HG03558 (cell line): ENCODE measurements around the gene DNAJC3.
"Not testable (repeated sequence)": the region's sequence is repeated elsewhere in the genome, so short reads cannot be mapped to it uniquely, and the experiment has no call there.

ENCODE experiments used
- ATAC-seq: cut with Tn5 transposase; IDR thresholded peaks from one replicate; pipeline ENCODE4 v1.9.1; 2021; ENCODE audit warnings: moderate number of reproducible peaks; ENCODE audit not compliant: unreplicated experiment; ENCODE audit errors: extremely low read depth

The DNAJC3 gene

GRCh38 chr13:95667235-95667634, 9.7 kb upstream of the DNAJC3 start:
- ATAC-seq = not testable (repeated sequence)

DNA sequence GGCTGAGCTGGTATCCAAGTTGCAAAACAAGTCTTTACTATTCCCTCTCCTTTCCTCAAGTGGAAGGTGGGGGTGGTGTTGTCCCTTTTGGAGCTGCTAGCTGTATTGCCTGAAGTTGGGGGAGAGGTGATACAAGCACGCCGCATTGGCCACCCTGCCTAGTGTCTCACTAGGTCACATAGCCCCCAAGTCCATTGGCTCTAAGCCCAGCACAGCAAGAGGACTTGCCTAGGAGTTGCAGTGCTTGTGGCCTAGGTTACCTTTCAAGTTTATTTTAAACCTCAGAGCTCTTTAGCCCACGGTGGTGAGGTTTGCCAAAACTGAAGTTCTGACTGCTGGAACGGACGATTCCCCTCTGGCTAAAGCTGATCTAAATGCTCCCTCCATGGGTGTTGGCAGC, 5.3 kb upstream of the DNAJC3 start:
- no peak for ATAC-seq

- no peak for ATAC-seq
Measured at GRCh38 chr13:95676105-95676761, 706 bp upstream of the DNAJC3 start.

DNA sequence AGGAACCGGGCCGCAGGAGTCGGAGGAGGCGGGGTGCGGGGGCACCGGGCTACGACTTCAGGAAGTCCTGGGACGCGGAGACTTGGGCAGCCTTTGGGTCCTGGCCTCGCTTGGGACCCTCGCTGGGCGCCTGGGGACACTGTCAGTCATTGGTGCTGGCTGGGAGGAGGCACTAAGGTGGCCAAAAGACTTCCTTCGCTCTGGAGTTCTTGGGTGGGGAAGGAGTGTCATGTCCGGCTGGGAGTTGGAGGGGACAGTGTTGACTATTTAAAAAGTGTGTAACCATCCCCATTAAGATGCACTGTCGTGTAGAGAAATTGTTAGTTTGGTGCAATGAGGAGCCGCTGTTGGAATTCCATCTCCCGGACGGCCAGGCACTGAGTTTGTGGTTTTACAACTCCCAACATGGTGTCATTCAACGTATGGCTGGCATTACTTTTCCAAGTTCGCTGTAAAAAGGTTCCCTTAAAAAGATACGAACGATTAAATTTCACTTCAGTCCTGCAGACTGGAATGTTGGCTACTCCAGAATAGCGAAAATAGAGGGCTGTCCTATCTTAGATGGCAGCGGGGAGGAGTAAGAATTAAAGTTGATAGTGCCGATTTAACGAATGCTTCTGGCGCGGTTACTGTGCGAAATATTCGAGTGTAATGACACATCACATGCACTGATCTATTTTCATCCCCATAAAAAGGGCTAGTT, 776 bp downstream of the DNAJC3 start:
- ATAC-seq = no peak

- no peak for ATAC-seq
Measured at GRCh38 chr13:95678967-95679366, 2.0 kb downstream of the DNAJC3 start.

GRCh38 chr13:95679722-95680121, 2.8 kb downstream of the DNAJC3 start:
- no peak for ATAC-seq

DNA sequence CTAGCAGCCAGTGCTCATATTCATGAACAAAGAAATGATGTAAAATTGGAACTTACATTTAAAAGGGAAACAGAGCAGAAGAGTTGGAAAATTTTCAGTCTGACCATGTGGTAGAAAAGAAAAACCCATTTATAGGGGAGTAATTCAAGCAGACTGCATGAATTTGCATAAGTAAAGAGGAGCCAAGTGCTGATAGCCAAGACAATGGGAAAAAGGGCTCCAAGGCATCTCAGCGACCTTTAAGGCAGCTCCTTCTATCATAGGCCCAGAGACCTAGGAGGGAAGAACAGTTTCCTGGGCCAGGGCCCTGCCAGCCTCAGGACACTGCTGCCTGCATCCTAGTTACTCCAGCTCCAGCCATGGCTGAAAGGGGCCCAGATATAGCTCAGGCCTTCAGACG, 7.5 kb downstream of the DNAJC3 start:
- no peak for ATAC-seq

- ATAC-seq = not testable (repeated sequence)
Measured at GRCh38 chr13:95684960-95685359, 8.0 kb downstream of the DNAJC3 start.

- no peak for ATAC-seq
Measured at GRCh38 chr13:95689582-95689926, 12.6 kb downstream of the DNAJC3 start.

DNA sequence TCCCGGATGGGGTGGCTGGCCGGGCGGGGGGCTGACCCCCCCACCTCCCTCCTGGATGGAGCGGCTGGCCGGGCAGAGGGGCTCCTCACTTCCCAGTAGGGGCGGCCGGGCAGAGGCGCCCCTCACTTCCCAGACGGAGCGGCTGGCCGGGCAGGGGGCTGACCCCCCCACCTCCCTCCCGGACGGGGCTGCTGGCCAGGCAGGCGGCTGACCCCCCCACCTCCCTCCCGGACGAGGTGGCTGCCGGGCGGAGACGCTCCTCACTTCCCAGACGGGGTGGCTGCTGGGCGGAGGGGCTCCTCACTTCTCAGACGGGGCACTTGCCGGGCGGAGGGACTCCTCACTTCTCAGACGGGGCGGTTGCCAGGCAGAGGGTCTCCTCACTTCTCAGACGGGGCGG, 14.0 kb downstream of the DNAJC3 start:
- ATAC-seq = not testable (repeated sequence)

GRCh38 chr13:95697052-95697680, 20.2 kb downstream of the DNAJC3 start:
- ATAC-seq = no peak

GRCh38 chr13:95698047-95698749, 21.3 kb downstream of the DNAJC3 start:
- ATAC-seq = no peak

GRCh38 chr13:95703576-95703975, 26.6 kb downstream of the DNAJC3 start:
- ATAC-seq = no peak

- ATAC-seq = no peak
Measured at GRCh38 chr13:95704510-95704909, 27.6 kb downstream of the DNAJC3 start.

DNA sequence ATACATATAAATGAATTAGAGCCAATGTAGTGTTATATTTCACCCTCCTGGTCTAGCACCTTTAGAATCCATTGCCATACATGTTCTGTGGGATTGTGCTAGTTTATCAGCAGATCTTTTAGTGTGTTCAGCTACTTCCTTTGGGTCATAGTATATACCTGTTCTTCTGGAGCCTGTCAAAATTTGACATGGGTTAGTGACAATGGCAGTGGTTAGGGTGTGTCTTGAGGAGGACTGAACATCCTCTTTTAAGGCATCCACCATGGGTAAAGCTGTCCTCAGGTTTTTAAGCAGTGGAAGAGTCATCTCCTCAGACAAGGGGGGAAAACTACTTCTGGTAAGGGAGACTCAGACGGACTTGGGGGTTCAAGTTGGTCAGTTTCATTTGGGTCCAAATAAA, 29.4 kb downstream of the DNAJC3 start:
- no peak for ATAC-seq

DNA sequence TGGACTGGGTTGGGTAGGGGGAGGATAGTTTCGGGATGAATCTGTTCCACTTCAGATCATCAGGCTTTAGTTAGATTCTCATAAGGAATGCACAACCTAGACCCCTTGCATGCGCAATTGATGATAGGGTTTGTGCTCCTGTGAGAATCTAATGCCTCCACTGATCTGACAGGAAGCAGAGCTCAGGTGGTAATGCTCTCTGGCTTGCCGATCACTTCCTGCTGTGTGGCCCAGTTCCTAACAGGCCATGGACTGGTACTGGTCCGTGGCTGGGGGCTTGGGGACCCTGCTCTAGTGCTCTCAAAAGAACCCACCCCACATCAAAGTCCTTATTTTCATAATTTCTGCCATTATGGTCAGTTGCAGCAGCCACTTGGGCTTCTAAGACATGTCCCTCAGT, 30.1 kb downstream of the DNAJC3 start:
- ATAC-seq = no peak

- no peak for ATAC-seq
Measured at GRCh38 chr13:95707442-95708390, 30.8 kb downstream of the DNAJC3 start.

GRCh38 chr13:95708391-95708774, 31.4 kb downstream of the DNAJC3 start:
- ATAC-seq = no peak

DNA sequence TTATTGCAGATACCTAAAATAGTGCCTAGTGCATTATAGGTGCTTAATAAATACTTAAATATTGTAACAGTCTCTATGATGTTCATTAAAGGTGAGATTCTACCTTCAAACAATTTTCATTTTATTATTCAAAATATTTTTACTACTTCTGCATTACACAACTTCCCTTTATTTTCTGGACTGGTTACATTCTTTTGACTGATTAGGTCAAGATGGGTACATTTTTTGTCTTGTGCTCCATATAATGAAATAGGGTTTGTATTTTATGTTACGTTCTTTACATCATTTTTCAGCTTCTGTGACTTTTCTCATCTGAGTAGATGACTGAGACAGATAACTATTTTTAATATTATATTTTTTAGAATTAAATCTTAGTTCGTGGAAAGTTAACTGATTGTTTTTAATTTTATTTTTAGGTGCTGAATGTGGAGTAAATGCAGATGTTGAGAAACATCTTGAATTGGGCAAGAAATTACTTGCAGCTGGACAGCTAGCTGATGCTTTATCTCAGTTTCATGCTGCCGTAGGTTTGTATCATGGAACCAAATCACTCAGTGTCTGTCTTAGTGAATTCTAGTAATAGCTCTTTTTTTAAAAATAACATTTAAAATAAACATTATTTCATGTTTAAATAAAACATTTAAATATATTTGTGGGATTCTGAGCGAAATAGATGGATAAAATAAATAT, 32.0 kb downstream of the DNAJC3 start:
- ATAC-seq = no peak
